Brain microvascular endothelial cell (primary cell): ENCODE data around the gene TIMMDC1.

Experiments
- DNase-seq: peaks from one replicate; pipeline ENCODE4 v3.0.0-alpha.2; 2020
- H3K27ac ChIP-seq: fragments of 250-450 bp; sonication (Bioruptor Pico); 2 replicates; pipeline ENCODE4 v1.5.1; 2020; ENCODE audit warnings: mild to moderate bottlenecking, moderate library complexity
- H3K27me3 ChIP-seq: fragments of 250-450 bp; sonication (Bioruptor Pico); replicated peaks from 2 replicates; pipeline ENCODE4 v1.5.1; 2020; ENCODE audit warnings: mild to moderate bottlenecking
- H3K36me3 ChIP-seq: fragments of 250-450 bp; sonication (Bioruptor Pico); replicated peaks from 2 replicates; pipeline ENCODE4 v1.5.1; 2020; ENCODE audit warnings: mild to moderate bottlenecking
- H3K4me3 ChIP-seq: 2 replicates; pipeline ENCODE4 v1.5.1; 2011; ENCODE audit warnings: low read depth, mild to moderate bottlenecking, control low read depth, low read length, moderate library complexity
- CTCF ChIP-seq: IDR thresholded peaks from 2 replicates; pipeline ENCODE4 v1.5.1; 2011; ENCODE audit warnings: low read depth, mild to moderate bottlenecking, moderate library complexity, low read length, control low read depth, inconsistent platforms; ENCODE audit errors: missing control alignments
- in situ Hi-C: cut with HindIII; loops from 2 replicates; pipeline ENCODE4 v1.10.0; 2017; ENCODE audit warnings: low sequenced_read_pairs, low pct_ligation_motif_present

The TIMMDC1 gene

DNA sequence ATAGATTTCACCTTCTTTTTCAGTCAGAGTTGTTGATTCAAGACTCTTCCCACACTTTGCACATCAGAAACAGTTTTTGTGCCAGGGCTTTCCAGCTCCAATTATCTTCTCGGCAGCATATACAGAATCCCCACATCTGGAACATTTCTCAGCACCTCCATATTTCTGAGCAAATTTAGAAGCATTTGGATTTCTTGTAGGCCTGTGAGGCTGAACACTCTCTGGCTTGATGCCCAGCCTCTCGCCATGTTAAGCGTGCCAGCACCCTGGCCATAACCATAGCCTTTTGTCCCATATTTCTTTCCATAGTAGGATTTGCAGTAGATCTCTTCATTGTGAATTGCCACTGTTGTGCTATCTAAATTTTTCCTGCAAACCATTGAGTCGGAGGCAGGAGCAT, 32.8 kb downstream of the TIMMDC1 start:
- in situ Hi-C loops: no loop called here

DNA sequence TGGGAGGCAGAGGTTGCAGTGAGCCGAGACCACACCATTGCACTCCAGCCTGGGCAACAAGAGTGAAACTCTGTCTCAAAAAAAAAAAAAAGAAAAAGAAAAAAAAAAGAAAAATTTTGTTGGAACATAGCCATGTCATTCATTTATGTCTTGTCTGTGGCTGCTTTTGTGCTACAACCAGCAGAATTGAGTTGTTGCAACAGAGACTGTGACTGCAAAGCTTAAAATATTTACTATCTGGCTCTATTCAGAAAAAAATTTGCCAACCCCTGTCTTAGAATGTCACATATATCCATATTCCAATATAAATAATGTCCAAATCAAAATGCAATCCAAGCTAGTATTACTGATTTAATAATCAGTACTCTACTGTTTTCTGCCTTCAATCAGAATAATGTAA, 35.9 kb downstream of the TIMMDC1 start:
- Histone ChIP-seq H3K4me3 (no peak overlapping the region), H3K27me3 (no peaks in the 10 kb centered on the region), H3K36me3 (no peaks in the 10 kb centered on the region), H3K27ac (no peak overlapping the region)
- TF ChIP-seq CTCF: no peak
- DNase-seq: no peak
- in situ Hi-C loops: no loop called here

More for the DNA sequence above, 32.8 kb downstream of the TIMMDC1 start:
- H3K27me3 ChIP-seq: no peaks in the 10 kb centered on the region
- no peaks in the 10 kb centered on the region for H3K36me3 ChIP-seq
- H3K4me3 ChIP-seq: no peak overlapping the region
- DNase-seq: no peak
- no peak for TF ChIP-seq CTCF
- no peak overlapping the region for H3K27ac ChIP-seq

DNA sequence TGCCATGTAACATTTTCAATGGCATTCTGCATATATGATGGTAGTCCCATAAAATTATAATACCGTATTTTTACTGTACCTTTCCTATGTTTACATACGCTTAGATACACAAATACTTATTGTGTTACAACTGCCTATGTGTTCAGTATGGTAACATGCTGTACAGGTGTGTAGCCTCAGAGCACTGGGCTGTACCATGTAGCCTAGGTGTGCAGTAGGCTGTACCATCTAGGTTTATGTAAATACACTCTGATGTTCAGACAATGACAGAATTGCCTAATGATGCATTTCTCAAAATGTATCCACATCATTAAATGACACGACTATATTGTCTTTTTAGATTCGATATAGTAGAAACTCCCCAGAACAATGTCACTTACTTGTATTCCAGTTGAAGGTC, 38.4 kb downstream of the TIMMDC1 start:
- TF ChIP-seq CTCF: no peak
- no peaks in the 10 kb centered on the region for H3K27me3 ChIP-seq
- H3K4me3 ChIP-seq: no peak overlapping the region
- H3K36me3 ChIP-seq: no peaks in the 10 kb centered on the region
- in situ Hi-C loops: no loop called here
- H3K27ac ChIP-seq: no peak overlapping the region
- no peak for DNase-seq

- TF ChIP-seq CTCF: no peak
- H3K27me3 ChIP-seq: peaks cover 1% of the 10 kb centered on the region
- in situ Hi-C loops: no loop called here
- no peaks in the 10 kb centered on the region for H3K36me3 ChIP-seq
- no peak overlapping the region for H3K27ac ChIP-seq
- no peak overlapping the region for H3K4me3 ChIP-seq
- no peak for DNase-seq
These were observed 40.4 kb downstream of the TIMMDC1 start for GRCh38 chr3:119538772-119539171.

DNA sequence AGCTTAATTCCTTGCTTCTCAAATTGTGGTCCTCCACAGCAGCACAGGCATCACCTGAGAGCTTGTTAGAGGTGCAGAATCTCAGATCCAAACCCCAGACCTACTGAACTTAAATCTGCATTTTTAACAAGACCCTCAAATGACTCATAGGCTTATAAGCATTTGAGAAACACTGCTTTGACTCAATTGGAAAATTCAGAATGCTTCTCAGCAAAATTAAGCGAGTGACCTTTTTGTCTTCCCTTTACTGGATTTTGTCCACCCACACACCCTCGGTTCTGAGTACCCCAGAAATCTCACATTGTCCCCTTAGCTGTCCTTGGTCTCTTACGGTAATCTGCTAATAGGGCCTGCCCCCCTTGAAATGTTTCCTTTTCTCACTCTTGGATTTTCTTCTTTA, 43.2 kb downstream of the TIMMDC1 start:
- in situ Hi-C loops: no loop called here
- peaks cover 1% of the 10 kb centered on the region for H3K27me3 ChIP-seq
- no peak overlapping the region for H3K27ac ChIP-seq
- no peak overlapping the region for H3K4me3 ChIP-seq
- DNase-seq: no peak
- H3K36me3 ChIP-seq: no peaks in the 10 kb centered on the region
- TF ChIP-seq CTCF: no peak

GRCh38 chr3:119542168-119542767, 43.9 kb downstream of the TIMMDC1 start:
- no peak for DNase-seq
- no peak for TF ChIP-seq CTCF
- H3K27me3 ChIP-seq: peaks cover 1% of the 10 kb centered on the region
- no peak overlapping the region for H3K4me3 ChIP-seq
- no peak overlapping the region for H3K27ac ChIP-seq
- in situ Hi-C loops: no loop called here
- H3K36me3 ChIP-seq: no peaks in the 10 kb centered on the region
